HepG2 (cell line): Measurements from ENCODE around the gene IMMP1L. TPM values are rescaled to one million over a fixed set of nuclear protein-coding genes. Genes with fewer than 3 reads are reported as not detected.
A peak's percentile ranks its signal among the peaks of the same experiment; 100 is the strongest.

Experiments
- ATF7 ChIP-seq, 2 experiments: fragments of 450-650 bp in 1 of 2; sonication (generic) in 1 of 2; formaldehyde crosslinking in 1 of 2; IDR thresholded peaks; 2 replicates each; pipeline versions ENCODE4 v1.4.0 to v1.6.1; 2016 to 2020; ENCODE audit warnings: antibody characterized with exemption in 1 of 2, mild to moderate bottlenecking in 1 of 2, missing genetic modification reagents in 1 of 2
- CC2D1A ChIP-seq: sonication (generic); formaldehyde crosslinking; IDR thresholded peaks from 2 replicates; pipeline ENCODE4 v1.8.1; 2023; ENCODE audit warnings: mild to moderate bottlenecking, missing genetic modification reagents
- E2F5 ChIP-seq: sonication (generic); formaldehyde crosslinking; conservative IDR thresholded peaks from 2 replicates; pipeline ENCODE4 v1.4.0; 2020; ENCODE audit warnings: missing genetic modification reagents
- EED ChIP-seq: sonication (generic); formaldehyde crosslinking; IDR thresholded peaks from 2 replicates; pipeline ENCODE4 v1.5.0; 2020; ENCODE audit warnings: mild to moderate bottlenecking, missing genetic modification reagents
- ELF1 ChIP-seq: sonication (generic); formaldehyde crosslinking; IDR thresholded peaks from 2 replicates; pipeline ENCODE4 v1.4.0; 2020; ENCODE audit warnings: missing genetic modification reagents
- JARID2 ChIP-seq: sonication (generic); formaldehyde crosslinking; IDR thresholded peaks from 2 replicates; pipeline ENCODE4 v1.8.1; 2023; ENCODE audit warnings: missing genetic modification reagents, inconsistent platforms; ENCODE audit not compliant: insufficient replicate concordance
- JUNB ChIP-seq: sonication (generic); formaldehyde crosslinking; IDR thresholded peaks from 2 replicates; pipeline ENCODE4 v1.8.0; 2022; ENCODE audit warnings: missing genetic modification reagents, mild to moderate bottlenecking, borderline replicate concordance
- MBD4 ChIP-seq: IDR thresholded peaks from 2 replicates; pipeline ENCODE4 v1.6.1; 2012; ENCODE audit warnings: low read length, inconsistent platforms, borderline replicate concordance
- MIXL1 ChIP-seq: IDR thresholded peaks from 2 replicates; pipeline ENCODE4 v1.6.1; 2016
- NFE2L2 ChIP-seq: fragments of 150-350 bp; IDR thresholded peaks from 2 replicates; pipeline ENCODE4 v1.6.1; 2014; ENCODE audit warnings: low read length
- PBX3 ChIP-seq: sonication (generic); formaldehyde crosslinking; IDR thresholded peaks from 2 replicates; pipeline ENCODE4 v1.8.1; 2023; ENCODE audit warnings: missing genetic modification reagents, inconsistent platforms, borderline replicate concordance
- PCBP2 ChIP-seq: fragments of 200-400 bp; formaldehyde crosslinking; optimal IDR thresholded peaks from 2 replicates; pipeline ENCODE3; 2018; ENCODE audit warnings: low read length, low read depth; ENCODE audit not compliant: poor library complexity, severe bottlenecking
- PHF8 ChIP-seq: sonication (generic); formaldehyde crosslinking; IDR thresholded peaks from 2 replicates; pipeline ENCODE4 v1.5.0; 2020; ENCODE audit warnings: missing genetic modification reagents
- SRSF1 ChIP-seq: fragments of 200-400 bp; formaldehyde crosslinking; optimal IDR thresholded peaks from 2 replicates; pipeline ENCODE3; 2017; ENCODE audit warnings: mild to moderate bottlenecking, low read depth, low read length, moderate library complexity
- SSRP1 ChIP-seq: IDR thresholded peaks from 2 replicates; pipeline ENCODE4 v1.6.1; 2016; ENCODE audit warnings: control low read depth
- ZBED4 ChIP-seq: sonication (generic); formaldehyde crosslinking; IDR thresholded peaks from 2 replicates; pipeline ENCODE4 v1.4.0; 2020; ENCODE audit warnings: missing genetic modification reagents, borderline replicate concordance
- ZBTB49 ChIP-seq: sonication (generic); formaldehyde crosslinking; IDR thresholded peaks from 2 replicates; pipeline ENCODE4 v1.4.0; 2020; ENCODE audit warnings: missing genetic modification reagents, borderline replicate concordance
- ZFP90 ChIP-seq: sonication (generic); formaldehyde crosslinking; IDR thresholded peaks from 2 replicates; pipeline ENCODE4 v1.8.0; 2022; ENCODE audit warnings: missing genetic modification reagents, mild to moderate bottlenecking, inconsistent platforms, borderline replicate concordance
- ZKSCAN8 ChIP-seq: IDR thresholded peaks from 2 replicates; pipeline ENCODE4 v1.6.1; 2016; ENCODE audit warnings: borderline replicate concordance, missing genetic modification reagents, missing compliant biosample characterization
- ZNF17 ChIP-seq: sonication (generic); formaldehyde crosslinking; IDR thresholded peaks from 2 replicates; pipeline ENCODE4 v1.5.0; 2020; ENCODE audit warnings: mild to moderate bottlenecking, missing genetic modification reagents
- ZNF225 ChIP-seq: sonication (generic); formaldehyde crosslinking; IDR thresholded peaks from 2 replicates; pipeline ENCODE4 v1.4.0; 2020; ENCODE audit warnings: mild to moderate bottlenecking, missing genetic modification reagents
- polyA plus RNA-seq, 8 experiments: library from polyadenylated mRNA; depleted of rRNA in 3 of 8; stranded (reverse) in 7 of 8; unstranded in 1 of 8; fragments of >200 nt; fragmentation: Illumina TruSeq in 4 of 8; extraction: Trizol in 4 of 8; gene quantifications; 2 replicates each; pipeline versions ENCODE4 v1.2.1 to v1.2.3, GENCODE V29; 2011 to 2016; ENCODE audit warnings: low read depth in 4 of 8, missing spikeins in 1 of 8, mixed read lengths in 1 of 8; ENCODE audit not compliant: insufficient read depth in 1 of 8
- total RNA-seq, 5 experiments: library from RNA; depleted of rRNA; stranded (reverse); fragments of >200 nt; fragmentation: Illumina TruSeq; extraction: Trizol; gene quantifications; 2 replicates each; pipeline ENCODE4 v1.2.3, GENCODE V29; 2016; ENCODE audit warnings: low read depth in 1 of 5

The IMMP1L gene
- total and polyA plus RNA-seq, 2 of the 13 experiments (the other 11 are each of a cell fraction or from before 2014, with no cell fraction given) = 42.4 to 57.9 TPM

GRCh38 chr11:31509429-31510345 lies at the start of gene IMMP1L, which contains the start of gene ELP4 (continued):
- TF ChIP-seq MIXL1 (CRISPR knock-in tag) (0 out of 2 replicates have a peak, but pooled peaks have one; percentile 16), ZBTB49 (CRISPR knock-in tag) (no peak), ZNF17 (CRISPR knock-in tag) (no peak), JARID2 (CRISPR knock-in tag) (no peak), SSRP1 (CRISPR knock-in tag) (no peak), MBD4 (no peak), EED (0 out of 2 replicates have a peak, but pooled peaks have one; percentile 67), NFE2L2 (no peak), PHF8 (peak; percentile 92), JUNB (no peak), PCBP2 (no peak), E2F5 (CRISPR knock-in tag) (peak; percentile 49; the same call in 1 of the 2 replicates), CC2D1A (CRISPR knock-in tag) (no peak), ZFP90 (0 out of 2 replicates have a peak, but pooled peaks have one; percentile 51), SRSF1 (no peak), ZNF225 (CRISPR knock-in tag) (peak; percentile 85), ATF7 (IDR thresholded peaks at IDR 0.05) (no peak), ATF7 (CRISPR knock-in tag; IDR thresholded peaks at IDR 0.05) (no peak), ZBED4 (CRISPR knock-in tag) (no peak), ELF1 (CRISPR knock-in tag) (no peak), ZKSCAN8 (CRISPR knock-in tag) (0 out of 2 replicates have a peak, but pooled peaks have one; percentile 28), PBX3 (CRISPR knock-in tag) (no peak)
